Transverse colon (tissue), 4 donors: ENCODE results near the gene RNASE11.
"Not testable (repeated sequence)": the region's sequence is repeated elsewhere in the genome, so short reads cannot be mapped to it uniquely, and the experiment has no call there.

Experiments used
- POLR2AphosphoS5 ChIP-seq, 3 donors: sonication (generic); formaldehyde crosslinking; IDR thresholded peaks; one replicate each; pipeline ENCODE4 v1.6.1; 2016; ENCODE audit warnings: antibody characterized with exemption in 3 of 3
- TF ChIP-seq, protein P1 (sequence below), 5 experiments: fragments of 200-600 bp in 3 of 5; fragments of 450-650 bp in 2 of 5; sonication (generic) in 3 of 5; IDR thresholded peaks; 1 replicate in 2 of 5; 2 replicates in 3 of 5; pipeline ENCODE4 v1.5.1; 2016 to 2017; ENCODE audit warnings: antibody characterized with exemption in 5 of 5, inconsistent platforms in 3 of 5, mild to moderate bottlenecking in 2 of 5, moderate library complexity in 1 of 5

DNA sequence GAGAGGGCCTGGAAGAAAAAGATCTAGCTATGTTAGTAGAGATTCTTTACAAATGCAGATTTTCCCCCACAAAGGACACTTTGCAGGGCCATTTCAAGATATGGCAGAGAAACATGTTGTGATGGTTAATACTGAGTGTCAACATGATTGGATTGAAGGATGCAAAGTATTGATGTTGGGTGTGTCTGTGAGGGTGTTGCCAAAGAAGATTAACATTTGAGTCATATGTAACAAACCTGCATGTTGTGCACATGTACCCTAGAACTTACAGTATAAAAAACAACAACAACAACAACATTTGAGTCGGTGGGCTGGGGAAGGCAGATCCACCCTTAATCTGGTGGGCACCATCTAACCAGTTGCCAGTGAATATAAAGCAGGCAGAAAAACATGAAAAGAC, 20.6 kb downstream of the RNASE11 start:
- TF ChIP-seq, protein P1, sequence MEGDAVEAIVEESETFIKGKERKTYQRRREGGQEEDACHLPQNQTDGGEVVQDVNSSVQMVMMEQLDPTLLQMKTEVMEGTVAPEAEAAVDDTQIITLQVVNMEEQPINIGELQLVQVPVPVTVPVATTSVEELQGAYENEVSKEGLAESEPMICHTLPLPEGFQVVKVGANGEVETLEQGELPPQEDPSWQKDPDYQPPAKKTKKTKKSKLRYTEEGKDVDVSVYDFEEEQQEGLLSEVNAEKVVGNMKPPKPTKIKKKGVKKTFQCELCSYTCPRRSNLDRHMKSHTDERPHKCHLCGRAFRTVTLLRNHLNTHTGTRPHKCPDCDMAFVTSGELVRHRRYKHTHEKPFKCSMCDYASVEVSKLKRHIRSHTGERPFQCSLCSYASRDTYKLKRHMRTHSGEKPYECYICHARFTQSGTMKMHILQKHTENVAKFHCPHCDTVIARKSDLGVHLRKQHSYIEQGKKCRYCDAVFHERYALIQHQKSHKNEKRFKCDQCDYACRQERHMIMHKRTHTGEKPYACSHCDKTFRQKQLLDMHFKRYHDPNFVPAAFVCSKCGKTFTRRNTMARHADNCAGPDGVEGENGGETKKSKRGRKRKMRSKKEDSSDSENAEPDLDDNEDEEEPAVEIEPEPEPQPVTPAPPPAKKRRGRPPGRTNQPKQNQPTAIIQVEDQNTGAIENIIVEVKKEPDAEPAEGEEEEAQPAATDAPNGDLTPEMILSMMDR (IDR thresholded peaks at IDR 0.05) = not testable (repeated sequence)
- not testable (repeated sequence) for TF ChIP-seq POLR2AphosphoS5 (IDR thresholded peaks at IDR 0.05)
